Cardiac fibroblast (primary cell): ENCODE data around the gene NUCKS1.

Experiments used
- DNase-seq, 2 donors: peaks; one replicate each; pipeline versions ENCODE4 v3.0.0 to v3.0.0-alpha.2; 2010; ENCODE audit warnings: low read depth in 2 of 2
- H3K4me3 ChIP-seq, 2 donors: replicated peaks in 1 of 2; 1 replicate in 1 of 2; 2 replicates in 1 of 2; pipeline ENCODE4 v1.5.1; 2011; ENCODE audit warnings: low read depth in 2 of 2, low read length in 2 of 2, mild to moderate bottlenecking in 2 of 2, moderate library complexity in 1 of 2
- TF ChIP-seq, protein P1 (sequence below): IDR thresholded peaks from one replicate; pipeline ENCODE4 v1.5.1; 2011; ENCODE audit warnings: low read depth, mild to moderate bottlenecking, low read length, inconsistent platforms

NUCKS1 gene

GRCh38 chr1:205666372-205667166 is 83.4 kb downstream of the NUCKS1 start:
- no peak overlapping the region for H3K4me3 ChIP-seq
- TF ChIP-seq, protein P1, sequence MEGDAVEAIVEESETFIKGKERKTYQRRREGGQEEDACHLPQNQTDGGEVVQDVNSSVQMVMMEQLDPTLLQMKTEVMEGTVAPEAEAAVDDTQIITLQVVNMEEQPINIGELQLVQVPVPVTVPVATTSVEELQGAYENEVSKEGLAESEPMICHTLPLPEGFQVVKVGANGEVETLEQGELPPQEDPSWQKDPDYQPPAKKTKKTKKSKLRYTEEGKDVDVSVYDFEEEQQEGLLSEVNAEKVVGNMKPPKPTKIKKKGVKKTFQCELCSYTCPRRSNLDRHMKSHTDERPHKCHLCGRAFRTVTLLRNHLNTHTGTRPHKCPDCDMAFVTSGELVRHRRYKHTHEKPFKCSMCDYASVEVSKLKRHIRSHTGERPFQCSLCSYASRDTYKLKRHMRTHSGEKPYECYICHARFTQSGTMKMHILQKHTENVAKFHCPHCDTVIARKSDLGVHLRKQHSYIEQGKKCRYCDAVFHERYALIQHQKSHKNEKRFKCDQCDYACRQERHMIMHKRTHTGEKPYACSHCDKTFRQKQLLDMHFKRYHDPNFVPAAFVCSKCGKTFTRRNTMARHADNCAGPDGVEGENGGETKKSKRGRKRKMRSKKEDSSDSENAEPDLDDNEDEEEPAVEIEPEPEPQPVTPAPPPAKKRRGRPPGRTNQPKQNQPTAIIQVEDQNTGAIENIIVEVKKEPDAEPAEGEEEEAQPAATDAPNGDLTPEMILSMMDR: no peak
- no peak for DNase-seq

GRCh38 chr1:205665201-205666045 is 84.6 kb downstream of the NUCKS1 start:
- TF ChIP-seq, protein P1: no peak
- no peak overlapping the region for H3K4me3 ChIP-seq
- DNase-seq: no peak

- TF ChIP-seq, protein P1: no peak
- peak in 1 of 2 donors; percentile 22 for DNase-seq
- H3K4me3 ChIP-seq: no peak overlapping the region
Observed at GRCh38 chr1:205664399-205665017, 85.5 kb downstream of the NUCKS1 start.

GRCh38 chr1:205663286-205663936 is 86.6 kb downstream of the NUCKS1 start:
- DNase-seq: no peak
- TF ChIP-seq, protein P1: no peak
- H3K4me3 ChIP-seq: no peak overlapping the region
